Transverse colon (tissue), 4 donors: ENCODE results near the gene RAB26. TPM values are rescaled to one million over a fixed set of nuclear protein-coding genes. Genes with fewer than 3 reads are reported as not detected.

Experiments
- DNase-seq: peaks from one replicate; pipeline ENCODE4 v3.0.0-alpha.2; 2019
- H3K27ac ChIP-seq, 4 donors: fragments of 200-600 bp; sonication (generic); 2 replicates each; pipeline ENCODE4 v1.5.1; 2016 to 2018; ENCODE audit warnings: inconsistent platforms in 4 of 4
- H3K27me3 ChIP-seq: fragments of 200-600 bp; sonication (generic); 2 replicates; pipeline ENCODE4 v1.5.1; 2017; ENCODE audit warnings: inconsistent platforms
- H3K36me3 ChIP-seq, 4 donors: fragments of 200-600 bp; sonication (generic); 2 replicates each; pipeline ENCODE4 v1.5.1; 2017 to 2019; ENCODE audit warnings: inconsistent platforms in 4 of 4
- H3K4me1 ChIP-seq, 4 donors: fragments of 200-600 bp; sonication (generic); 2 replicates each; pipeline ENCODE4 v1.5.1; 2017 to 2020; ENCODE audit warnings: inconsistent platforms in 4 of 4
- H3K4me3 ChIP-seq, 4 donors: fragments of 200-600 bp; sonication (generic); 1 replicate in 1 of 4; 2 replicates in 3 of 4; pipeline versions ENCODE4 v1.5.1 to v1.6.1; 2017 to 2019; ENCODE audit warnings: inconsistent platforms in 4 of 4
- H3K9me3 ChIP-seq, 2 donors: fragments of 200-600 bp; sonication (generic); 2 replicates each; pipeline ENCODE4 v1.5.1; 2017 to 2019; ENCODE audit warnings: inconsistent platforms in 2 of 2
- EP300 ChIP-seq: sonication (generic); formaldehyde crosslinking; IDR thresholded peaks from one replicate; pipeline ENCODE4 v1.6.1; 2017; ENCODE audit warnings: antibody characterized with exemption, low read depth
- POLR2A ChIP-seq: fragments of 450-650 bp; IDR thresholded peaks from one replicate; pipeline ENCODE4 v1.6.1; 2016; ENCODE audit warnings: antibody characterized with exemption, mild to moderate bottlenecking, moderate library complexity
- POLR2AphosphoS5 ChIP-seq, 3 donors: sonication (generic); formaldehyde crosslinking; IDR thresholded peaks; one replicate each; pipeline ENCODE4 v1.6.1; 2016; ENCODE audit warnings: antibody characterized with exemption in 3 of 3
- WGBS, 2 donors: methylation state at CpG; one replicate each; pipeline ENCODE4 v1.1.5; 2018; ENCODE audit warnings: low coverage in 1 of 2; 5-methylcytosine and 5-hydroxymethylcytosine counted together
- in situ Hi-C, 4 donors: fragments of 200-750 bp; cut with MboI; loops; one replicate each; pipeline versions ENCODE4 v1.15.0 to v1.15.1; 2017; ENCODE audit warnings: low sequenced_read_pairs in 3 of 4, low pct_ligation_motif_present in 1 of 4, low pct_unique_long_range_greater_than_20kb in 1 of 4
- intact Hi-C: fragments of 100-400 bp; cut with DNase I; formaldehyde crosslinking; loops from one replicate; pipeline ENCODE4 v1.15.1; 2023; ENCODE audit warnings: low total_unique reads
- total RNA-seq, 4 donors: library from RNA; depleted of rRNA; stranded (reverse); fragments of >200 nt; gene quantifications; one replicate each; pipeline ENCODE4 v1.1.0, GENCODE V29; 2016
- TF ChIP-seq, protein P1 (sequence below), 5 experiments: fragments of 200-600 bp in 3 of 5; fragments of 450-650 bp in 2 of 5; sonication (generic) in 3 of 5; IDR thresholded peaks; 1 replicate in 2 of 5; 2 replicates in 3 of 5; pipeline ENCODE4 v1.5.1; 2016 to 2017; ENCODE audit warnings: antibody characterized with exemption in 5 of 5, inconsistent platforms in 3 of 5, mild to moderate bottlenecking in 2 of 5, moderate library complexity in 1 of 5

Gene RAB26
- total RNA-seq, 4 donors from 2014 or later: 8.3 to 28.4 (median 14.2) TPM

DNA sequence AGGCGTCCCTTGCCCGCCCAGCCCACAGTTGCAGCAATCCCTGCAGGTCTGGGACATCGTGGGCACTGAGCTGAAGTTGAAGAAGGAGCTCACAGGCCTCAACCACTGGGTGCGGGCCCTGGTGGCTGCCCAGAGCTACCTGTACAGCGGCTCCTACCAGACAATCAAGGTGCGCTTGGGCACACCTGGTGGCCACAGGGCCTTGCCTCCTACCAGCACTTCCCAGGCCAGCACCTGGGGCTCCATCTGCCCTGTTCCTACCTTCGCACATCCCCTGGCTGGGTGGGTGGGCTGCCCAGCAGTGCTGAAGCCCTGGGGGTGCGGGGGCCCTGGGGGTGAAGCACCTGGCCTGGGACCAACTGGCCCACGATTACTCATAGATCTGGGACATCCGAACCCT, 27.0 kb downstream of the RAB26 start:
- H3K27me3 ChIP-seq: no peaks in the 10 kb centered on the region
- H3K4me3 ChIP-seq: no peak overlapping the region
- 99% methylated on average over 10 of the region's 10 CpGs; no CpG with 5 or more reads in 1 of the 2 donors for WGBS, 2 donors
- DNase-seq: no peak
- H3K36me3 ChIP-seq: peaks cover 0 to 31% (median 14%) of the 10 kb centered on the region in 4 donors
- no peak overlapping the region for H3K27ac ChIP-seq
- in situ Hi-C loops: loop anchor here in 1 of 4 donors (25.0 kb wide), 1 partner anchor 312 kb away; the partner anchor contains the start of gene TBC1D24
- H3K9me3 ChIP-seq: no peaks in the 10 kb centered on the region
- no peaks in the 10 kb centered on the region for H3K4me1 ChIP-seq
- TF ChIP-seq POLR2AphosphoS5 (IDR thresholded peaks at IDR 0.05) (no peak), EP300 (no peak), POLR2A (no peak)
- TF ChIP-seq, protein P1, sequence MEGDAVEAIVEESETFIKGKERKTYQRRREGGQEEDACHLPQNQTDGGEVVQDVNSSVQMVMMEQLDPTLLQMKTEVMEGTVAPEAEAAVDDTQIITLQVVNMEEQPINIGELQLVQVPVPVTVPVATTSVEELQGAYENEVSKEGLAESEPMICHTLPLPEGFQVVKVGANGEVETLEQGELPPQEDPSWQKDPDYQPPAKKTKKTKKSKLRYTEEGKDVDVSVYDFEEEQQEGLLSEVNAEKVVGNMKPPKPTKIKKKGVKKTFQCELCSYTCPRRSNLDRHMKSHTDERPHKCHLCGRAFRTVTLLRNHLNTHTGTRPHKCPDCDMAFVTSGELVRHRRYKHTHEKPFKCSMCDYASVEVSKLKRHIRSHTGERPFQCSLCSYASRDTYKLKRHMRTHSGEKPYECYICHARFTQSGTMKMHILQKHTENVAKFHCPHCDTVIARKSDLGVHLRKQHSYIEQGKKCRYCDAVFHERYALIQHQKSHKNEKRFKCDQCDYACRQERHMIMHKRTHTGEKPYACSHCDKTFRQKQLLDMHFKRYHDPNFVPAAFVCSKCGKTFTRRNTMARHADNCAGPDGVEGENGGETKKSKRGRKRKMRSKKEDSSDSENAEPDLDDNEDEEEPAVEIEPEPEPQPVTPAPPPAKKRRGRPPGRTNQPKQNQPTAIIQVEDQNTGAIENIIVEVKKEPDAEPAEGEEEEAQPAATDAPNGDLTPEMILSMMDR (IDR thresholded peaks at IDR 0.05): no peak
- intact Hi-C loops: no loop called here

DNA sequence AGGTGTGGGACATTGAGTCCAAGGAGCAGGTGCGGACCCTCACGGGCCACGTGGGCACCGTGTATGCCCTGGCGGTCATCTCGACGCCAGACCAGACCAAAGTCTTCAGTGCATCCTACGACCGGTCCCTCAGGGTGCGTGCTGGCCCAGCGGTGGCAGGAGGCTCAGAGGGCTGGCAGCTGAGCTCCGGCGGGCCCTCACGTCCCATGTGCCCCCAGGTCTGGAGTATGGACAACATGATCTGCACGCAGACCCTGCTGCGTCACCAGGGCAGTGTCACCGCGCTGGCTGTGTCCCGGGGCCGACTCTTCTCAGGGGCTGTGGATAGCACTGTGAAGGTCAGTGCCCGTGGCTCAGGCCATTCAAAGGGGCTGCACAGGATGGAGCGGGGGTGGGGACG, 27.6 kb downstream of the RAB26 start:
- Histone ChIP-seq H3K4me3 (no peak overlapping the region), H3K27me3 (no peaks in the 10 kb centered on the region), H3K9me3 (no peaks in the 10 kb centered on the region), H3K4me1 (no peaks in the 10 kb centered on the region), H3K27ac (no peak overlapping the region), H3K36me3 (peaks cover 0 to 31% (median 14%) of the 10 kb centered on the region in 4 donors)
- TF ChIP-seq, protein P1 (IDR thresholded peaks at IDR 0.05): no peak
- TF ChIP-seq POLR2AphosphoS5 (IDR thresholded peaks at IDR 0.05) (no peak), EP300 (no peak), POLR2A (no peak)
- in situ Hi-C loops: loop anchor here in 1 of 4 donors (25.0 kb wide), 1 partner anchor 311 kb away; the partner anchor contains the start of gene TBC1D24
- 95% methylated on average over 13 of the region's 23 CpGs; no CpG with 5 or more reads in 1 of the 2 donors for WGBS, 2 donors
- DNase-seq: no peak
- intact Hi-C loops: no loop called here

DNA sequence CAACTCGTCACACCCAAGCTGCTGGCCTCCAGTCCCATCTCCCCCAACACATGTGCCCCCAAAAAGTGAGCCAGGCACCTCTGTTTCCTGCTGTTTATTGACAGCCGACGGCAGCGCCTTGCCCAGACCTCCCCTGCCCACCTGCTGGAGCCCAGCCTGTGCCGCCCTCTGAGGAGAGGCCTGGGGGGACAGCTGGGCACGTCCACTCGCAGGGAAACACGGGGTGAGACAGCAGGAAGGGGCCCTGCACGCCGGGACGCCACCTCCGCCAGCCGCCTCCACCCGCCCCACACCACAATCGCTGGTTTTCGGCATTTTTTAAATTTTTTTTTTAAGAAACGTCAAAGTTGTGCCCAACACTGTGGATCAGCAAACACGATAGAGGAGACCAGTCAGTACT, 28.7 kb downstream of the RAB26 start:
- Histone ChIP-seq H3K4me1 (no peaks in the 10 kb centered on the region), H3K27ac (no peak overlapping the region), H3K9me3 (no peaks in the 10 kb centered on the region), H3K27me3 (no peaks in the 10 kb centered on the region), H3K36me3 (peaks cover 0 to 31% (median 14%) of the 10 kb centered on the region in 4 donors), H3K4me3 (no peak overlapping the region)
- TF ChIP-seq, protein P1 (IDR thresholded peaks at IDR 0.05): no peak
- TF ChIP-seq POLR2A: no peak
- TF ChIP-seq EP300: no peak
- no peak for TF ChIP-seq POLR2AphosphoS5 (IDR thresholded peaks at IDR 0.05)
- intact Hi-C loops: no loop called here
- in situ Hi-C loops: loop anchor here in 1 of 4 donors (25.0 kb wide), 1 partner anchor 310 kb away; the partner anchor contains the start of gene TBC1D24
- DNase-seq: no peak
- WGBS, 2 donors: 93 to 100% methylated on average over 1 to 18 of the region's 18 CpGs

DNA sequence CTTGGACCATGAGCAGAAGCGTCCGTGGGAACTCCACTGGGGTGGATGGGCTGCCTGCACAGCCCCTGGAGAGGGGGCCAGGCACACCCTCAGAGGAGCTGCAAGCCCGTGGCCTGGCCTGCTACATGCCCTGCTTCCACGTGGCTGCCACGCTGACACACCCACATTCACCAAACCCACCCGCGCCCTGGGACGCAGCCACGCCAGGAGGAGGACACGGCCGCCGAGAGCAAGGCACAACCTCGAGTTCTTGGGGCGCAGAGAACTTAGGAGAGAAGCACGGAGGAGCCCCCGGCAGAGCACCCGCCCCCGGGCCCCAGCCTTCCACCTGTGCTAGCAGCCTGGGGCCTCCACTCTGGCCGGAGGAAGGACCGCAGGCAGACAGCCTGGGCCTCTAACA, 29.1 kb downstream of the RAB26 start:
- Histone ChIP-seq H3K36me3 (peaks cover 0 to 31% (median 14%) of the 10 kb centered on the region in 4 donors), H3K9me3 (no peaks in the 10 kb centered on the region), H3K4me1 (no peaks in the 10 kb centered on the region), H3K27me3 (no peaks in the 10 kb centered on the region), H3K4me3 (no peak overlapping the region), H3K27ac (no peak overlapping the region)
- in situ Hi-C loops (loop anchor here in 1 of 4 donors (25.0 kb wide), 1 partner anchor 310 kb away; the partner anchor contains the start of gene TBC1D24), intact Hi-C loops (no loop called here)
- no peak for DNase-seq
- TF ChIP-seq EP300 (no peak), POLR2A (no peak), POLR2AphosphoS5 (IDR thresholded peaks at IDR 0.05) (no peak)
- TF ChIP-seq, protein P1 (IDR thresholded peaks at IDR 0.05): no peak
- WGBS, 2 donors: 88% methylated on average over 20 of the region's 20 CpGs; no CpG with 5 or more reads in 1 of the 2 donors
